Mesodermal cell (in vitro differentiated cells): ENCODE results near the gene PCNX4. TPM values are rescaled to one million over a fixed set of nuclear protein-coding genes. Genes with fewer than 3 reads are reported as not detected.
"Not testable (repeated sequence)": the region's sequence is repeated elsewhere in the genome, so short reads cannot be mapped to it uniquely, and the experiment has no call there.

ENCODE experiments used
- H3K27ac ChIP-seq: 2 replicates; pipeline ENCODE4 v1.7.0; 2013; ENCODE audit warnings: mild to moderate bottlenecking, low read depth, low read length, moderate library complexity; ENCODE audit not compliant: severe bottlenecking
- H3K36me3 ChIP-seq: 2 replicates; pipeline ENCODE4 v1.7.1; 2013; ENCODE audit warnings: mild to moderate bottlenecking, low read length, moderate library complexity; ENCODE audit not compliant: control insufficient read depth, insufficient read depth
- H3K4me1 ChIP-seq: one replicate; pipeline ENCODE4 v1.7.1; 2013; ENCODE audit warnings: mild to moderate bottlenecking, low read length; ENCODE audit not compliant: insufficient read depth, control insufficient read depth, poor library complexity, severe bottlenecking
- H3K4me3 ChIP-seq: 2 replicates; pipeline ENCODE4 v1.7.0; 2013; ENCODE audit warnings: low read length, control low read depth, mild to moderate bottlenecking; ENCODE audit not compliant: insufficient read depth, poor library complexity, severe bottlenecking; ENCODE audit errors: extremely low read depth
- H3K9me3 ChIP-seq: 2 replicates; pipeline ENCODE4 v1.7.1; 2013; ENCODE audit warnings: mild to moderate bottlenecking, low read length, moderate library complexity; ENCODE audit not compliant: control insufficient read depth
- WGBS, 2 experiments: methylation state at CpG; one replicate each; pipeline ENCODE4 v1.1.5; 2013; ENCODE audit warnings: missing lambda C conversion rate in 2 of 2; ENCODE audit not compliant: insufficient coverage in 2 of 2; 5-methylcytosine and 5-hydroxymethylcytosine counted together
- polyA plus RNA-seq, 2 experiments: library from polyadenylated mRNA; stranded (reverse); fragments of 50-300 nt; gene quantifications; one replicate each; pipeline ENCODE4 v1.2.3, GENCODE V29; 2013

The PCNX4 gene
- 51.6 TPM for polyA plus RNA-seq (2013, experiment 1 of 2)
- 51.9 TPM for polyA plus RNA-seq (2013, experiment 2 of 2)

DNA sequence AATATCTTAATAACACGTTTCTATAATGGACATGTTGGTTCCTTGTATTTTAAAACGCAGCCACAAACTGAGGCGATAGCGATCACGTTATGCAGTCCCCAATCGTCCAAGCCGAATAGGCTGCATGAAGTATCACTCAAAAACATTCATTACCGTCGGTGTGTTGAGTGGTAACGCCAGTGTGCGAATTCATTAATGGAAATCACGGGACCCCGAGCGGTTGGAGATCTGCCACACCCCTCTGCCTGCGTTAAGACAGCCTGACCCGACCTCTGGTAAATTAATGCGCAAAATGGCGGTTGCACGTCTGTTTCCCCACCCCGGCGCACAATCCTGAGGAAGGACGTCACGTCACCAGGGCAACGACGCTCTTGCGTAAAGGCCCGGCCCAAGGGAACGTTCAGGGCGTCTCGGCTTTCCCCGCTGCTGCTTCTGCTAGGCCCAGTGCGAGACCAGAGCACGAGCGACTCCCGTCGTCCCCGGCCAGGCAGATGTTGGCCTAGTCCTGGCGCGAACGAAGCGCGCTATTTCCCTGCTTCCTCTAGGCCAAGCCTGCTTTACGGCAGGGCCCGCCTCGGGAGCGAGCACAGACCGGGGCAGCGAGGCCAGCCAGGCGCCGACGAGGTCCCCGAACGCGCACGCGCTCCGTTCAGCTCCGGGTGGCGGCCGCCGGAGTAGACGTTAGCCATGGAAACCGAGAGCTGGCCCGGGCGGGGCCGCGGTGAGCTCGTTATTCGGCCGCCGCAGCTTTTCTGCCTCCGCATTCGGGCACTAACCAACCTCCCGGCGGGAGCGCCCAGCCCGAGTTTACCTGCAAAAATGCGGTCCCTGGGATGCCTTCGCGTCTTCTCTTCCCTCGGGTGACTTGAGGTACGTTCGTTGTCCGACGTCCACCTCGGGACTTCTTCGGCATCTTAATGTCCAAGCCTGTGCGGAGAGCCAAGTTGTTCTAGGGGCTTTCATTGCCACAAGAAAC, at the start of gene PCNX4:
Gene PCNX4 (plus strand): TSS at position 374 of the 976 bp plus-strand sequence. CDS start 15,716 bp downstream, outside the sequence.
- 0% methylated on average over 74 to 80 of the region's 88 CpGs for WGBS, 2 experiments
- H3K27ac ChIP-seq = peak within 1 kb of the TSS; percentile 100
- no peaks in the 10 kb centered on the region for H3K9me3 ChIP-seq
- H3K4me3 ChIP-seq = peak within 1 kb of the TSS; percentile 73
- H3K36me3 ChIP-seq = peaks cover 9% of the 10 kb centered on the region
- H3K4me1 ChIP-seq = peaks cover 19% of the 10 kb centered on the region

GRCh38 chr14:60047976-60048375, 43.7 kb upstream of the PCNX4 start:
- not testable (repeated sequence) for H3K27ac ChIP-seq, H3K4me3 ChIP-seq, H3K36me3 ChIP-seq, H3K9me3 ChIP-seq, H3K4me1 ChIP-seq
- no CpG with 5 or more reads among the region's 1 CpG for WGBS, 2 experiments

DNA sequence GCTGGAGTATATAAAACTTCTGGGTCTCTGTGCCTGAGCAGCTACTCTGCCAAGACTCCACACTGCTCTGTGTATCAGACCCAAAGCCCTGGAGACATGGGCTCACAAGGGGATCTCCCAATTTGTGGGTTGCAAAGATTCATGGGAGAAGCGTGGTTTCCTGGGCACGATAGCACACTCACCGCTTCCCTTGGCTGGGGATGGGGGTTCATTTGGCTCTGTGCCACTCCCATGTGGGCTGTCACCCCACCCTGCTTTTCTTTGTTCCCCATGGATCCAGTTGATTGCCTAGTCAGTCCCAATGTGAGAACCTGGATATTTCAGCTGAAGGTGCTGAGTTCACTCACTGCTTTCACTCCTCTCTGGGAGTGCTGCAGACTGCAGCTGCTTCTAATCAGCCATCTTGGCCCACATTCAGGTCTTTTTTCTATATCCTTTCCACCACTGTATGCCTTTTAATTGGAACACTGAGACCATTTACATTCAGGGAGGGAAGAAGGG, 40.0 kb upstream of the PCNX4 start:
- Histone ChIP-seq H3K9me3 (no peaks in the 10 kb centered on the region), H3K27ac (no peak overlapping the region), H3K4me3 (no peak overlapping the region), H3K4me1 (no peaks in the 10 kb centered on the region), H3K36me3 (no peaks in the 10 kb centered on the region)
- 80 to 94% methylated on average over 3 of the region's 3 CpGs for WGBS, 2 experiments

GRCh38 chr14:60058087-60058486, 33.6 kb upstream of the PCNX4 start:
- no peak overlapping the region for H3K4me3 ChIP-seq
- H3K27ac ChIP-seq = no peak overlapping the region
- no peaks in the 10 kb centered on the region for H3K36me3 ChIP-seq
- no peaks in the 10 kb centered on the region for H3K9me3 ChIP-seq
- no CpG with 5 or more reads among the region's 1 CpG for WGBS, 2 experiments
- H3K4me1 ChIP-seq = no peaks in the 10 kb centered on the region

DNA sequence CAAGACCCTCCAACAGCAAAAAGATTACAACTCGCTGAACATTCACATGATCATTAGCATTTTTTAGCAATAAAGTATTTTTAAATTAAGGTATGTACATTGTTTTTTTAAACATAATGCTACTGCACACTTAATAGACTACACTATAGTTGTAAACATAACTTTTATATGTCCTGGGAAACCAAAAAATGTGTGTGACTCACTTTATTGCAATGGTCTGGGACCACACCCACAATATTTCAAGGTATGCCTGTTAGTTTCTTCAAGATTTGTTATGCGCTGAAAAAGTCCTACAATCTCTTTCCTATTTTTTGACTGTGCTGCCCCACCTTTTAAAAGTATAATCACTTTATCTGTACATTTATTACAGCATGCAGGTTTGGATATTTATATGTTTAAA, 30.4 kb upstream of the PCNX4 start:
- Histone ChIP-seq H3K36me3 (no peaks in the 10 kb centered on the region), H3K9me3 (no peaks in the 10 kb centered on the region)
- WGBS, 2 experiments = no CpG with 5 or more reads among the region's 2 CpGs

GRCh38 chr14:60064491-60065072, 27.1 kb upstream of the PCNX4 start:
- H3K4me1 ChIP-seq = no peaks in the 10 kb centered on the region
- H3K4me3 ChIP-seq = no peak overlapping the region
- no peaks in the 10 kb centered on the region for H3K36me3 ChIP-seq
- H3K27ac ChIP-seq = no peak overlapping the region
- no peaks in the 10 kb centered on the region for H3K9me3 ChIP-seq

More for the DNA sequence above, 30.4 kb upstream of the PCNX4 start:
- no peaks in the 10 kb centered on the region for H3K4me1 ChIP-seq
- no peak overlapping the region for H3K4me3 ChIP-seq
- H3K27ac ChIP-seq = no peak overlapping the region

DNA sequence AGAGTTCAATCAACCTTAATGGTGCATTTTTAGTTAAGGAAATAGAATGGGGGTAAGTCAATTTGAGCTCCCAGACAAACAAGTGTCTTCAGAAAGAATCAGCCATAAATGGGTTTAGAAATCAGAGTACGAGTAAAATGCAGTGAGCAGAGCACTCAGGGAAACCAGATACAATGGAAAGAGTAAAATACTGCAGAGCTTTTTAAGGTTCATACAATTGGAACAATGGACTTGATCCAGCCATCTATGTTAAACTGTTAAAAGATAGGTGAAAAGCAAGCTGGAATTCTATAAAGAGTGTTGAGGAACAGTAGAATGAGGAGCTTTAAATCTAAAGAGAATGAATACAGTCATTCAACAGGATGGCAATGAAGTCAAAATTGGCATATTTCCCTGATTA, 23.8 kb upstream of the PCNX4 start:
- Histone ChIP-seq H3K9me3 (no peaks in the 10 kb centered on the region), H3K27ac (no peak overlapping the region), H3K36me3 (no peaks in the 10 kb centered on the region), H3K4me3 (no peak overlapping the region), H3K4me1 (no peaks in the 10 kb centered on the region)
- WGBS, 2 experiments = 69 to 100% methylated on average over 1 of the region's 1 CpG

- Histone ChIP-seq H3K4me1 (no peaks in the 10 kb centered on the region), H3K4me3 (no peak overlapping the region), H3K36me3 (no peaks in the 10 kb centered on the region), H3K9me3 (no peaks in the 10 kb centered on the region), H3K27ac (no peak overlapping the region)
Measured at GRCh38 chr14:60079723-60080122, 12.0 kb upstream of the PCNX4 start.

DNA sequence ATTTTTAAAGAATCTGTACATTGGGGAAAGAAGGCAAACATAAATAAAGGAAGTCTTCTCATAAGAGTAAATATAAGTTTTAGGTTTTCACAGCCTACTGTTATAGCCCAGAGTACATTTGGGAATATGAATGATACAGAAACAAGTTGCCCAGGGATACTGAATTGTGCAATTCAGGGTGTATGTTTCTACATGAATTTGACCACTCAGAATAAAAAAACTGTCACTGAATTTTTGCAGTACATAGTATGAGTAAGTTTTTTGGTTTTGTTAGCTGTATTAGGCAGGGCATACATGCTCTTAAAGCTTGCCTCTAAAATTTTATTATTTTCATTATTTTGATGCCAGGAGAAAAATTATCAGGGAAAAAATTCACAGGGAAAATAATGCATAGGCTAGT, 6.6 kb upstream of the PCNX4 start:
- Histone ChIP-seq H3K9me3 (no peaks in the 10 kb centered on the region), H3K4me3 (no peak overlapping the region), H3K36me3 (no peaks in the 10 kb centered on the region), H3K27ac (no peak overlapping the region), H3K4me1 (no peaks in the 10 kb centered on the region)

DNA sequence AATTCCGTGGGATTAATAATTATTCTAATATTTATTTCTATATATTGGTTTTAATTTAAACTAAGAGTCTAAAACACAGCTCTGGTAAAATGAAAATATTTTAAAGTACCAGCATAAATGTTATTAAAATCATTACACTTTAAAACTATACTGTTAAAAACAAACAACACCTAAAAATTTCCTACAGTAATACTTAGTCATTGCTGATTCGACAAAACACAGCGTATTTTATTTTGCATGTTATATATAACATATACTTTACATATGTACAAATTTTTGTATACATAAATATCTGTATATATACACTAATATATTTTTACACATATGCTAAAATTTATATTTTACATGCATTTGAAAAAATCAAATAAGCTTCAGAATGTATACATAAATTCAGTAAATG, 6.0 kb upstream of the PCNX4 start:
- no peak overlapping the region for H3K4me3 ChIP-seq
- H3K4me1 ChIP-seq = no peaks in the 10 kb centered on the region
- H3K27ac ChIP-seq = no peak overlapping the region
- H3K9me3 ChIP-seq = no peaks in the 10 kb centered on the region
- no CpG with 5 or more reads among the region's 3 CpGs for WGBS, 2 experiments
- no peaks in the 10 kb centered on the region for H3K36me3 ChIP-seq

DNA sequence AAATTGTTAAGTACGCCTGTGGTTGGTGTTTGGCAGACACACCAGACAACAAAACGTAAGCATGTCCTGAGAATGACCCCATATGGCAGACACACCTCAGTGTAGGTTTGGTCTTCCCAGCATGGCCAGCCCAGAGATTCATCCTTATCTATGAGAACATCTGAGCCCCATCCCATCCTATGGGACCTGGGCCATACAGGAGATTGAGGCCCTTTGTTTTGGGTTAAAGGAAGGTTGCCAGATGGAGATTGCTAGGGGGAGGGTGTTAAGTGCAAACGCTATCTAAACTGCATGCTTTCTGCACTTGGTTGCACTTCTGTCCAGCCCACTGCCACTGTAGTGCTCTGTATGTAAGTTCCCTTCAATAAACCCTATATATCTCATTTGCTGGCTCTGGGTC, 4.1 kb upstream of the PCNX4 start:
- no peaks in the 10 kb centered on the region for H3K36me3 ChIP-seq
- WGBS, 2 experiments = 80% methylated on average over 2 of the region's 3 CpGs; no CpG with 5 or more reads in 1 of the 2 experiments

More for the DNA sequence above, 4.1 kb upstream of the PCNX4 start:
- H3K4me3 ChIP-seq = no peak overlapping the region
- H3K9me3 ChIP-seq = no peaks in the 10 kb centered on the region
- no peaks in the 10 kb centered on the region for H3K4me1 ChIP-seq
- H3K27ac ChIP-seq = no peak overlapping the region
